Gastrocnemius medialis (tissue), 4 donors: ENCODE data around the gene SLC1A5.

Experiments used
- POLR2A ChIP-seq, 2 donors: fragments of 450-650 bp; IDR thresholded peaks; one replicate each; pipeline ENCODE4 v1.6.1; 2017; ENCODE audit warnings: antibody characterized with exemption in 2 of 2, mild to moderate bottlenecking in 2 of 2, moderate library complexity in 2 of 2
- TF ChIP-seq, protein P1 (sequence below), 5 experiments: fragments of 450-650 bp in 3 of 5; fragments of 200-600 bp in 2 of 5; sonication (generic) in 2 of 5; IDR thresholded peaks in 4 of 5; conservative IDR thresholded peaks in 1 of 5; 1 replicate in 4 of 5; 2 replicates in 1 of 5; pipeline ENCODE4 v1.5.1; 2016 to 2019; ENCODE audit warnings: antibody characterized with exemption in 5 of 5, mild to moderate bottlenecking in 3 of 5, moderate library complexity in 3 of 5

DNA sequence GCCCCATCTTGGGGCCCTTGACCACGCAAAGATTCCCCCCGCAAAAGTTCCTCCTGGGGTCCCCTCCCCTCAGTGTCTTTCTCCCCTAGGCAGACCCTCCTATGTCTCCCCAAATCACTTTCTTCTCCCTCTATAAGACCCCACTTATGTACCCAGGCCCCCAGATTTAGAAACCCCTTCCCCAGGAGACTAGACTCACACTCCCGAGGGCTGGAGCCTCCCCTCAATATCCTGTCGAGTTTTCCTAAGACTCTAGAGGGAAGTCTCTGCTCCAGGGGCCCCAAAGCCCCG lies 1.4 kb downstream of the SLC1A5 start:
- TF ChIP-seq, protein P1, sequence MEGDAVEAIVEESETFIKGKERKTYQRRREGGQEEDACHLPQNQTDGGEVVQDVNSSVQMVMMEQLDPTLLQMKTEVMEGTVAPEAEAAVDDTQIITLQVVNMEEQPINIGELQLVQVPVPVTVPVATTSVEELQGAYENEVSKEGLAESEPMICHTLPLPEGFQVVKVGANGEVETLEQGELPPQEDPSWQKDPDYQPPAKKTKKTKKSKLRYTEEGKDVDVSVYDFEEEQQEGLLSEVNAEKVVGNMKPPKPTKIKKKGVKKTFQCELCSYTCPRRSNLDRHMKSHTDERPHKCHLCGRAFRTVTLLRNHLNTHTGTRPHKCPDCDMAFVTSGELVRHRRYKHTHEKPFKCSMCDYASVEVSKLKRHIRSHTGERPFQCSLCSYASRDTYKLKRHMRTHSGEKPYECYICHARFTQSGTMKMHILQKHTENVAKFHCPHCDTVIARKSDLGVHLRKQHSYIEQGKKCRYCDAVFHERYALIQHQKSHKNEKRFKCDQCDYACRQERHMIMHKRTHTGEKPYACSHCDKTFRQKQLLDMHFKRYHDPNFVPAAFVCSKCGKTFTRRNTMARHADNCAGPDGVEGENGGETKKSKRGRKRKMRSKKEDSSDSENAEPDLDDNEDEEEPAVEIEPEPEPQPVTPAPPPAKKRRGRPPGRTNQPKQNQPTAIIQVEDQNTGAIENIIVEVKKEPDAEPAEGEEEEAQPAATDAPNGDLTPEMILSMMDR (IDR thresholded peaks at IDR 0.05 in 4 of 5, conservative IDR thresholded peaks at IDR 0.05 in 1 of 5) = no peak
- TF ChIP-seq POLR2A (IDR thresholded peaks at IDR 0.05) = no peak
